ENCODE measurements around the gene WDR19. TPM values are rescaled to one million over a fixed set of nuclear protein-coding genes. Genes with fewer than 3 reads are reported as not detected.

Gene WDR19
- polyA plus RNA-seq, 3 donors = 13.6 to 27.4 (median 26.1) TPM

DNA sequence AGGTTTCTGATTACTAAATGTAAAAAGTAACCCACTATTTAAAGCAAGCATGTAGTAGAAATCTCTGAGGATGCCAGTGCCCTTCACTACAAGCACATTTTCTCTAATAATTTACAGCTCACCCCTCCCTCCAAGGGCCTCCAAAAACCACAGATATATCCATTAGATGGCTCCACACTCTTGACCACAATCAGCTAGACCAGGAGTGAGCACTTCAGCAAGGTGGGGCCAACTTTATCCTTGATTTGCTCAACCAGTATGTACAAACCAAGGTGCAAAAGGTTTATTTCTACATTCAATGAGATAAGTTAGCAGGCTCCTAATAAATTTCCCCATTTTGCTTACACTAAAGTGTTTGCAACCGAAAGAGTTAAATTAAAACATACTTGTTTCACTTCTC is 148.0 kb downstream of the WDR19 start:
- H3K27ac ChIP-seq (ENCODE audit: low read depth, low read length) = no peak overlapping the region
- 90 to 92% (median 91%) methylated on average over 1 of the region's 1 CpG for WGBS, 3 donors

DNA sequence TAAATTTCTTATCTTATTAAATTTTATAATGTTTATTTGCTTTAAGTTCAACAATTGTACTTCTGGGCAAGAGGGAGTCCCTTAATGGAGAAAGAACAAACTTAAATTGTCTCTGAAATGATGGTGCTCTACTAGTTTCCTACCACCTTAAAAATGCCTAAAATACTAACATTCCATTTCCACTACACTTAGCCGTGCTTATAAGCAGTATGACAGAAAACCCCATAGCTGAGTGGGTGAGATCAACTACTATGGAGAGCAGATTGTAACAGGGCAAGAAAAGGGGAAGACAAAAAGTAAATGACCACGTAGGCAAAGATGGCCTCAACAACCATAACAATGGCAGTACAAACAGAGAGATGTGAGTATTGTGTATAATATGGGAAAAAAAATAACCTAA is 148.9 kb downstream of the WDR19 start:
- WGBS, 3 donors = 88 to 92% (median 89%) methylated on average over 2 of the region's 2 CpGs
- no peak overlapping the region for H3K27ac ChIP-seq (ENCODE audit: low read depth, low read length)

Other genes with a start within 250 kb of the WDR19 start
- gene TMEM156, start 150.1 kb upstream of the WDR19 start, polyA plus RNA-seq = under 1 TPM in 2 of 3 donors, not detected in 1; 0.25 to 0.28 TPM
- gene KLHL5, start 120.3 kb upstream of the WDR19 start, polyA plus RNA-seq = 10 to 100 TPM in 2 of 3 donors, 1 to 10 TPM in 1; 6.0 to 27.6 (median 23.5) TPM
- 10 to 100 TPM; 12.3 to 31.0 (median 12.7) TPM for gene RFC1, start 183.8 kb downstream of the WDR19 start, polyA plus RNA-seq
- gene KLB, start 224.4 kb downstream of the WDR19 start, polyA plus RNA-seq = 10 to 100 TPM in 1 of 3 donors, 1 to 10 TPM in 2; 3.9 to 23.6 (median 7.8) TPM

Data from adipose tissue (tissue), 3 donors.